ENCODE measurements around the gene ZNF385B.
"Not testable (repeated sequence)": the region's sequence is repeated elsewhere in the genome, so short reads cannot be mapped to it uniquely, and the experiment has no call there.

Gene ZNF385B

GRCh38 chr2:179800776-179801175 is 60.6 kb downstream of the ZNF385B start:
- DNase-seq = no peak

- DNase-seq = no peak
These were observed 65.0 kb downstream of the ZNF385B start for GRCh38 chr2:179796213-179797007.

- DNase-seq = no peak
These were observed 67.5 kb downstream of the ZNF385B start for GRCh38 chr2:179793902-179794301.

DNA sequence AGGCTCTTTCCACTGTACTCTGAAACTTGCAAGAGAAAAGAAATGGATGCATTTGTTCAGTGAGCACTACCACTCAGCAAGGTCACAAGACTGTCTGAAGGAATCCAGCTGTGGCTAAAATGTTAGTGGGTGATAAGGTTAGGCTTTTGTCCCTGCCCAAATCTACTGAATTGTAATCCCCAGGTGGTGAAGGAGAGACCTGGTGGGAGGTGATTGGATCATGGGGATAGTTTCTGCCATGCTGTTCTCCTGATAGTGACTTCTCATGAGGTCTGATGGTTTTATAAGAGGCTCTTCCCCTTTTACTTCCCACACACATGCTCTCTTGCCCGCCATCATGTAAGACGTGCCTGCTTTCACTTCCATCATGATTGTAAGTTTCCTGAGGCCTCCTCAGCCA is 68.2 kb downstream of the ZNF385B start:
- no peak for DNase-seq

DNA sequence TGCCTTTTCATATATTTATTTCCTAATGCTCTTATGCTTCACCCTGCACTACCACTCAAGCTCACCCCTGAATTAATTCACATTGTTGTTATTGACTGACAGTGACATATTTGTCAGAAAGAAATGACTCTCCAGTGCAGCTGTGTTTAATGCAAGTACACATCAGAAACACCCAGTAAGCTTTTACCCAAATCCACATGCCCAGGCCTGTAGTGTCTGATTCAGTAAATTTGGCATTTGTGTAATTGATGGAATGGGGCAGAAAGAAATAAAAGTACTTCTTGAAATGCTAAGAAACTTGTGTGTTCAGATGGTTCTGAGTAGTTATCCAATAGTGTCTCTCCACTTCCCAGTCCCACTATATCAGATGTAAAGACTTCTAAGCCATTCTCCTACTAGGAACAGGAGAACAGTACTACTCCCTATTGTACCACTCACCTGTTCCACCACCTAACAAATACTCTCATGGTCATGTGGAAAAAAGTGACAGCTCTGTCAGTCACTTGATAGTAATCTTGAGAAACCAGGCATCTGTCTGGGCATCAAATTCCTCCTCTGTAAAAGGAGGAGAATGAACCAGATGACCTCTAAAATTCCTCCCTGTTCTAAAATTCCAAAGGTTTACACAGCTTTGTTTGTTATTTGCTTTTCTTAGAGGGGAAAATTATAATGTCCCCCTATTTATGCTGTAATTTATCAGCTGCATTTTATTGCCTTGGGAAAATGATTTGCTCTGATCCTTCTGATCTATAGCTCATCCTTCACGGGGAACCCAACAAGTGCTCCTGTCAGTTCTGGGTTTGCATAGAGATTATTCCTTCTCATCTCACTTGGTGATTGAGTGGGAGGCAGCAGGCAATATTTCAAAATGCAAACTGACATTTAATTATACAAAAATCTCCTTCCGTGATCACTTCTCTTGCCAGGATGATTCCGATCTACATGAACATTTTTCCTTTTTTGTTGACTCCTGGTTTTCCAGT is 70.9 kb downstream of the ZNF385B start:
- no peak for DNase-seq

DNA sequence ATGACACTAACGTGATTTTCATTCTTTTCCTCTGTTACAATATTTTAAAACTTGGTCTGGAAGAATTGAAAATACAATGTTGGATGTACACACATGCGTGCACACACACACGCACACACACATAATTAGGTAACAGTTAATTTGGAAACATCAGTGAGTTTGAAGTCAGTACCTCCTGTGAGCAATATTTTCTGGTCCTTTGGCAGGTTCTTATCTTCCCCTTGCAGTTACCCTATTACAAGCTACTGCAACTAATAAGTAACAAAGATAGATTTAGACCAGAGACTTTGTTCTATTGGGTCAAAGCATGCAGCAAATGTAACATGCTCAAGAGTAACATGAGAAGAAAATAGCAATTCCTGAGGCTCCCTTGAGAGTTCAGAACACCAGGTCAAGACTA is 73.3 kb downstream of the ZNF385B start:
- no peak for DNase-seq

GRCh38 chr2:179787601-179788000 is 73.8 kb downstream of the ZNF385B start:
- DNase-seq = no peak

DNA sequence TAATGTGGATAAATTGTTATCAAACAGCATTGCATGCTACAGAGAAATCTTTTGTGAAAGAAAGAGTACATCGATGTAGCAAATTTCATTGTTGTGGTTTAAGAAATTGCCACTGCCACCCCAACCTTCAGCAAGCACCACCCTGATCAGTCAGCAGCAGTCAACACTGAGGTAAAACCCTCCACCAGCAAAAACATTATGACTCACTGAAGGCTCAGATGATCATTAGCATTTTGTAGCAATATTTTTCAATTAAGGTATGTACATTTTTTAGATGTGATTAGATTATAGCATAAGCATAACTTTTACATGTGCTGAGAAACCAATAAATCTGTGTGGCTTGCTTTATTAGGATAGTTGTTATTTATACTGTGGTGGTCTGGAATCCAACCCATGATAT is 75.5 kb downstream of the ZNF385B start:
- no peak for DNase-seq

DNA sequence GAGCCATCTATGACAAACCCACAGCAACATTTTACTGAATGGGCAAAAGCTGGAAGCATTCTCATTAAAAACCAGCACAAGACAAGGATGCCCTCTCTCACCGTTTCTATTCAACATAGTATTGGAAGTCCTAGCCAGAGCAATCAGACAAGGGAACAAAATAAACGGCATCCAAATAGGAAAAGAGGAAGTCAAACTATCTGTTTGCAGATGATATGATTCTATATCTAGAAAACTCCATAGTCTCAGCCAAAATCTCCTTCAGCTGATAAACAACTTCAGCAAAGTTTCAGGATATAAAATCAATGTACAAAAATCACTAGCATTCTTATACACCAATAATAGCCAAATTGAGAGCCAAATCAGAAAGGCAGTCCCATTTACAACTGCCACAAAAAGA is 79.1 kb downstream of the ZNF385B start:
- not testable (repeated sequence) for DNase-seq

DNA sequence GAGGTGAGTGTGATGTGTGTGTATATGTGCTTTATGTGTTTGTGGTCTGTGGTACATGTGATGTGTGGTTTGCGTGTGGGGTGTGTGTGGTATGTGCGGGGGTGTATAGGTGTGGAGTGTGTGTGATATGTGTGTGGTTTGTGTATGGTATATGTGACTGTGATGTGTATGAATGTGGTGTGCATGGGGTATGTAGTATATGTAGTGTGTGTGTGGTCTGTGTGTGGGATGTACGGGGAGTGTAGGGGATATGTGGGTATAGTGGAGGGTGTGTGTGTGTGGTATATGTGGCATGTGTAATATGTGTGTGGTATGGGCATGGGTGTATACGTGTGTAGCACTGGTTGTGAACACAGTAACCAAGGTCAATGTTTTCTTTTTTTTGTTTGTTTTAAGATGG is 87.4 kb downstream of the ZNF385B start:
- no peak for DNase-seq

- DNase-seq = no peak
These were observed 89.1 kb downstream of the ZNF385B start for GRCh38 chr2:179772346-179772745.

GRCh38 chr2:179771791-179772190 is 89.6 kb downstream of the ZNF385B start:
- no peak for DNase-seq

DNA sequence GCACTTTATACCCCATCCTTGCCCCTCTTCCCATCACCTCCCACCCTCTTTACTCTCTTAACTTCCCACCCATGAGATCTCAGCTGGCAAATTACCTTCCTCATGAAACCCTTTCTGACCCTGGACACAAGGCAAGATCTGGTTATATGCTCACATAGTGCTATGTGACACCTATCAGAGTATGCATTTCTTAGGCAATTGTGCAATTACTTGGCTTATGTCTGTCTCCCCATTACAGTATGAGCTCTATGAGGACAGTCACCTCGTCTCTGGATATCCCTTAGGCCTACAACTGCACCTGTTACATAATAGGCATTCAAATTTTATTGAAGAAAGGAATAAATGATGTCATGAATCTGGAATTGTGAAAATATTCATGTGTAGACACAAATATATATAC is 91.4 kb downstream of the ZNF385B start:
- no peak for DNase-seq

DNA sequence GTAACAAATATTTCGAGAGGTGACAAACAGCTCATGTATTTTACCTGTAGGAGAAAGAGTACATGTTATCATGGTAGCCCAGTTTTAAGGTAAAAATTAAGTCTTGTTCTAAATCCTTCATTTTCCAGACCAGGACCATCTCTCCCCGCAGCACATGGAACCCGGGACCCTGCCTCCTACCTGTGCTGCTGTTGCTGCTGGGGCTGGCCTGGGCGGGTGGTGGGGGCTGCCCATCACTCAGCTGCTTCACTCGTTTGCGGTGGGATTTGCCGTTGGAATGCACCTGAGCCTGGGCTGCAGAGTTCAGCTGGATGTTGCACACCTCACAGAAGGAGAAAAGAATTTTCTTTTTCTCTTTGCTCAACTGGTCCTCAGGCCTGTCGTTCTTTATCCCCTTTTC is 92.1 kb downstream of the ZNF385B start:
- no peak for DNase-seq

DNA sequence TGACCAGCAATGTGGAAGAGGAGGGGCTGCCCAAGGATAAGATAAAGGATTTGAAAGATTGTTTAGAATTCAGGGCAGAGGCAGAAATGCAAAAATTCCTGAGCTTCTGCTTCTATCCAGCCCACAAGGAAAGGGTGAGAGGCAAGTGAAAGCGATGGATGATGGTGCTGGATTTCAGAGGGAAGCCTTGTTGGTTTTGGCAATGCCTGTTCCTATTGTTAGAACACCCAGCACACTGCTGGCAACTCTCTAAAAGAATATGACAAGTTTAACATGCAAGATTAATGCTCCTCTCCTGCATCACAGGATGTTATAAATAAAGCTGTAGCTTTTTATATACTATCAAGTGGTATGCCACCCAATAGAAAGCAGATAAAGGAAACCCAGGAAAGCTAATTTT is 92.6 kb downstream of the ZNF385B start:
- DNase-seq = no peak

DNA sequence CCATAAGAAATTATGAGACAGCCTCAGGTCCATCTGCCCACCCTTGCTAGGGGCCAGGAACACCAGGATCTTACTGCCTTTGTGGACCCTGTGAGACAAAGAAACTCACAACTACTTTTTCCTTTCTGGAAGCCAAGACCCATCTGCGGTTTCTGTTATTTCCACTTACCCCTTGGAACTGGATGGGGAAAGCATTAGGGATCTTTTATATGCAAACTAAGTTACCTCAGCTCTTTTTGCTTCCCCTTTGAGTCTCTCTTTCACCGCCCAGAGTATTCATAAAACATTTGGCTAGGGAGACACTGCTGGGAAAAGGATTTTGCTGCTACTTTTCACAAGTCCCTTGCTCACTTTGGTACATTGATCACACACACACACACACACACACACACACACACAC is 95.7 kb downstream of the ZNF385B start:
- no peak for DNase-seq

GRCh38 chr2:179764710-179765109 is 96.7 kb downstream of the ZNF385B start:
- no peak for DNase-seq

- DNase-seq = no peak
These were observed 102.8 kb downstream of the ZNF385B start for GRCh38 chr2:179758636-179759035.

DNA sequence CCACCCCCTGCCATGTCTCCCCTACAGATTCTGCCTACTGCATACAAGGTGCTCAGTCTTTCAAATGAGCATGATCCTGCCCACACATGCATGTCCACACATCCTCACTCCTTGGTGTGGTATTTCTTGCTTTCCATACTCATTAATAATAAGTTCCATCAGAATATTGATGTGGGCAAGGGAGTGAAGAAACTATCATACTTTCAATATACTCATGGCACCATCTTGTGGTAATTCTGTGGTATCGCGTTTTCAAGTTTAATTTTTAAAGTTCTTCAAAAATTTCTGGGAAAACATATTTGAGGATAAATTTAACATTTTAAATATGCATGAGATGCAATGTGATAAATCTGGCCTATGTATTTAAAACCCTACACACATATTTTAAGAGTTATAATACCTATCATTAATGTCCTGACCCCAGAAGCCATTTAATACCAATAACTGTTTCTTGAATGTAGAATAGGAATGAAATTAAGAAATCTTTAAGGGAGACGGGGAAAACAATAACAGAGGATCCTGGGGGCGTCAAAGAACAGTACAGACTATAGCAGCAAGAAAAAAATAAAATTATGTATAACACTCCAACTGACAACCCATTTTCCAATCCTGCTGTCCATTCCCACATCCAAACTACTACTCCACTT is 110.1 kb downstream of the ZNF385B start:
- no peak for DNase-seq

- no peak for DNase-seq
These were observed 112.2 kb downstream of the ZNF385B start for GRCh38 chr2:179749210-179749609.

- DNase-seq = no peak
These were observed 114.4 kb downstream of the ZNF385B start for GRCh38 chr2:179746981-179747380.

DNA sequence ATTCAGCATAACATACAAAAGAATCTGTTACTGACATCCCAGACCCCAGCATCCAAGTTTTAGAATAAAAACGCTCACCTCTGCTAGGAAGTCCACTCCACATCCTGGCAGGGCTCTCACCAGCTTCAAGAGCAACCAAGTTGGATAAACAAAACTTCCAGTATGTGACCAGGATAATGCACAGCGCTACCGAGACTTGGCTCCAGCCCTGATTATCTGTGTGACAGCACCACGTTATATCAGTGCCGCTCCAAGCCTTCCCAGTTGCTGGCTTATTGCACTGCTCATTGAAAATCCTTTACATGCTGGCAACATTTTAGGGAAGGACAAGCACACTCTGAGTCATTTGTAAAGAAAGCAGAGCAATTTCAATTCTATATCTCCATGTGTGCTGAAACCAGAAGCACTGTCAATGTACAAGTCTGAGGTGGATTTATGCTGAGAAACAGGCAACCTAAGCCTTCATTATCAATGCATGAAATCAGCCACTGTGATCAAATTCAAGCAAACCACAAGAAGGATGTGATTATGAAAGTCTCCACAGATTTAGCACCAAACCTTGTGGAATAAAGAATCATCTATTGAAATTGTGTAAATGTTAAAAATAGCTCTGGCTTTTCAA is 115.7 kb downstream of the ZNF385B start:
- DNase-seq = no peak

- DNase-seq = no peak
These were observed 117.0 kb downstream of the ZNF385B start for GRCh38 chr2:179744401-179744800.
